PC-3 (cell line): Measurements from ENCODE around the gene SLIT1. TPM values are rescaled to one million over a fixed set of nuclear protein-coding genes. Genes with fewer than 3 reads are reported as not detected.

ENCODE experiments used
- ATAC-seq: fragments of 200-7000 bp; cut with Tn5 transposase; 2 replicates; pipeline ENCODE4 v1.9.1; 2020; ENCODE audit warnings: mild to moderate bottlenecking, moderate library complexity
- BruUV-seq: library from RNA; stranded (reverse); fragments of 400-500 nt; replicated peaks from 2 replicates; lab custom pipeline; 2021; lab: Mats Ljungman, UMichigan
- CTCF ChIA-PET: fragments of 300-600 bp; sonication (Branson Sonifier 250); formaldehyde crosslinking; loops from one replicate; lab custom pipeline; 2022; ENCODE audit warnings: antibody characterized with exemption; lab: Charles Lee
- POLR2A ChIA-PET: fragments of 300-600 bp; sonication (Branson Sonifier 250); formaldehyde crosslinking; loops from one replicate; lab custom pipeline; 2022; ENCODE audit warnings: antibody characterized with exemption; ENCODE audit not compliant: unreplicated experiment; lab: Charles Lee
- DNase-seq: peaks from one replicate; pipeline ENCODE4 v3.0.0-alpha.2; 2015
- H2AFZ ChIP-seq: fragments of 300-600 bp; sonication (generic); 2 replicates; pipeline ENCODE4 v1.6.0; 2016; ENCODE audit warnings: antibody characterized with exemption, low read length
- H3F3A ChIP-seq: fragments of 300-600 bp; sonication (generic); one replicate; pipeline ENCODE4 v1.6.0; 2017; ENCODE audit warnings: antibody characterized with exemption, low read length, control low read depth, mild to moderate bottlenecking; ENCODE audit not compliant: unreplicated experiment
- H3K27ac ChIP-seq: fragments of 300-600 bp; sonication (generic); 2 replicates; pipeline ENCODE4 v1.5.1; 2016; ENCODE audit warnings: mild to moderate bottlenecking, low read length
- H3K27me3 ChIP-seq: fragments of 300-600 bp; sonication (generic); 2 replicates; pipeline ENCODE4 v1.6.1; 2016; ENCODE audit warnings: low read length, mixed read lengths
- H3K36me3 ChIP-seq: fragments of 300-600 bp; sonication (generic); 2 replicates; pipeline ENCODE4 v1.6.1; 2016; ENCODE audit warnings: low read depth, mixed run types, low read length, mixed read lengths
- H3K4me1 ChIP-seq: fragments of 300-600 bp; sonication (generic); 2 replicates; pipeline ENCODE4 v1.5.1; 2016; ENCODE audit warnings: low read length; ENCODE audit not compliant: insufficient read depth
- H3K4me2 ChIP-seq: fragments of 300-600 bp; sonication (generic); 2 replicates; pipeline ENCODE4 v1.6.0; 2016; ENCODE audit warnings: low read length
- H3K4me3 ChIP-seq: fragments of 300-600 bp; sonication (generic); 2 replicates; pipeline ENCODE4 v1.5.1; 2016; ENCODE audit warnings: mild to moderate bottlenecking, low read length, mixed read lengths
- H3K79me2 ChIP-seq: fragments of 300-600 bp; sonication (generic); 2 replicates; pipeline ENCODE4 v1.6.1; 2017; ENCODE audit warnings: low read length, mixed read lengths
- H3K9ac ChIP-seq: fragments of 300-600 bp; sonication (generic); 2 replicates; pipeline ENCODE4 v1.6.0; 2016; ENCODE audit warnings: mild to moderate bottlenecking, low read length
- H3K9me2 ChIP-seq: fragments of 300-600 bp; sonication (generic); replicated peaks from 2 replicates; pipeline ENCODE4 v1.6.1; 2016; ENCODE audit warnings: mixed run types, low read length, mixed read lengths
- H3K9me3 ChIP-seq: fragments of 300-600 bp; sonication (generic); 2 replicates; pipeline ENCODE4 v1.6.1; 2016; ENCODE audit warnings: low read length, mixed read lengths
- H4K20me1 ChIP-seq: fragments of 300-600 bp; sonication (generic); 2 replicates; pipeline ENCODE4 v1.6.1; 2016; ENCODE audit warnings: low read length, mixed read lengths
- CTCF ChIP-seq: fragments of 300-600 bp; sonication (generic); conservative IDR thresholded peaks from 2 replicates; pipeline ENCODE4 v1.5.1; 2017; ENCODE audit warnings: antibody characterized with exemption, low read depth, mild to moderate bottlenecking, low read length
- EZH2 ChIP-seq: fragments of 300-600 bp; sonication (generic); IDR thresholded peaks from one replicate; pipeline ENCODE4 v1.6.1; 2017; ENCODE audit warnings: antibody characterized with exemption, mild to moderate bottlenecking, low read length; ENCODE audit not compliant: unreplicated experiment
- EZH2phosphoT487 ChIP-seq: fragments of 300-600 bp; sonication (generic); IDR thresholded peaks from 2 replicates; pipeline ENCODE4 v1.6.1; 2018; ENCODE audit warnings: mild to moderate bottlenecking, antibody characterized with exemption, low read length, borderline replicate concordance
- intact Hi-C: fragments of 100-400 bp; cut with micrococcal nuclease; formaldehyde crosslinking; loops from 2 replicates; pipeline ENCODE4 v1.9.0; 2023
- total RNA-seq: library from RNA; depleted of rRNA; stranded (reverse); fragments of >200 nt; gene quantifications from 2 replicates; pipeline ENCODE4 v1.2.3, GENCODE V29; 2014

The SLIT1 gene
- total RNA-seq, 1 experiment from 2014 or later: not detected

- POLR2A ChIA-PET: no interaction called here
- intact Hi-C loops: no loop called here
Observed at GRCh38 chr10:97049670-97050069, 136.1 kb downstream of the SLIT1 start.

GRCh38 chr10:97048649-97049427, 136.9 kb downstream of the SLIT1 start:
- no peak for DNase-seq
- H2AFZ ChIP-seq: no peak overlapping the region
- no peaks in the 10 kb centered on the region for H4K20me1 ChIP-seq
- no peaks in the 10 kb centered on the region for H3K79me2 ChIP-seq
- intact Hi-C loops: no loop called here
- H3K27ac ChIP-seq: no peak overlapping the region
- no peaks in the 10 kb centered on the region for H3K4me1 ChIP-seq
- BruUV-seq: no TSS peak
- H3K36me3 ChIP-seq: no peaks in the 10 kb centered on the region
- ChIA-PET POLR2A (no interaction called here), CTCF (interaction anchor here (0.6 kb wide), 1 partner anchor 216 kb away, joined by 3 read pairs; no protein-coding TSS in a partner anchor)
- TF ChIP-seq CTCF: no peak
- no peak for TF ChIP-seq EZH2phosphoT487
- no peak for TF ChIP-seq EZH2
- H3F3A ChIP-seq: no peaks in the 10 kb centered on the region
- H3K27me3 ChIP-seq: no peaks in the 10 kb centered on the region; the same call in 1 of the 2 replicates
- no peak overlapping the region for H3K4me3 ChIP-seq
- no peak overlapping the region for H3K4me2 ChIP-seq
- no peaks in the 10 kb centered on the region for H3K9me2 ChIP-seq
- no peak for ATAC-seq
- H3K9me3 ChIP-seq: no peaks in the 10 kb centered on the region
- no peak overlapping the region for H3K9ac ChIP-seq

More at GRCh38 chr10:97049670-97050069, 136.1 kb downstream of the SLIT1 start:
- Histone ChIP-seq H3K9ac (no peak overlapping the region), H2AFZ (no peak overlapping the region), H3K4me2 (no peak overlapping the region), H3K9me3 (no peaks in the 10 kb centered on the region), H3K4me1 (no peaks in the 10 kb centered on the region), H3K79me2 (no peaks in the 10 kb centered on the region), H3K36me3 (no peaks in the 10 kb centered on the region), H3F3A (no peaks in the 10 kb centered on the region), H3K9me2 (no peaks in the 10 kb centered on the region), H3K27ac (no peak overlapping the region), H3K4me3 (no peak overlapping the region), H3K27me3 (no peaks in the 10 kb centered on the region; the same call in 1 of the 2 replicates), H4K20me1 (no peaks in the 10 kb centered on the region)
- no TSS peak for BruUV-seq
- DNase-seq: no peak
- no peak for ATAC-seq
- CTCF ChIA-PET: no interaction called here
- TF ChIP-seq CTCF (no peak), EZH2 (no peak), EZH2phosphoT487 (no peak)

GRCh38 chr10:97047788-97048187, 138.0 kb downstream of the SLIT1 start:
- CTCF ChIA-PET: no interaction called here
- intact Hi-C loops: no loop called here
- TF ChIP-seq CTCF (no peak), EZH2phosphoT487 (no peak), EZH2 (no peak)
- no peak for DNase-seq
- Histone ChIP-seq H3K4me2 (no peak overlapping the region), H3K9me3 (no peaks in the 10 kb centered on the region), H3K9ac (no peak overlapping the region), H3K9me2 (no peaks in the 10 kb centered on the region), H3K4me1 (no peaks in the 10 kb centered on the region), H3K27ac (no peak overlapping the region), H3F3A (no peaks in the 10 kb centered on the region), H3K4me3 (no peak overlapping the region), H3K27me3 (no peaks in the 10 kb centered on the region; the same call in 1 of the 2 replicates), H4K20me1 (no peaks in the 10 kb centered on the region), H3K36me3 (no peaks in the 10 kb centered on the region), H3K79me2 (no peaks in the 10 kb centered on the region), H2AFZ (no peak overlapping the region)
- POLR2A ChIA-PET: no interaction called here
- no TSS peak for BruUV-seq
- no peak for ATAC-seq
